ENCODE data around the gene TOLLIP.

TOLLIP gene

GRCh38 chr11:1228101-1228821, 81.2 kb downstream of the TOLLIP start:
- no peak for DNase-seq

GRCh38 chr11:1227551-1228100, 81.8 kb downstream of the TOLLIP start:
- DNase-seq, result no peak

DNA sequence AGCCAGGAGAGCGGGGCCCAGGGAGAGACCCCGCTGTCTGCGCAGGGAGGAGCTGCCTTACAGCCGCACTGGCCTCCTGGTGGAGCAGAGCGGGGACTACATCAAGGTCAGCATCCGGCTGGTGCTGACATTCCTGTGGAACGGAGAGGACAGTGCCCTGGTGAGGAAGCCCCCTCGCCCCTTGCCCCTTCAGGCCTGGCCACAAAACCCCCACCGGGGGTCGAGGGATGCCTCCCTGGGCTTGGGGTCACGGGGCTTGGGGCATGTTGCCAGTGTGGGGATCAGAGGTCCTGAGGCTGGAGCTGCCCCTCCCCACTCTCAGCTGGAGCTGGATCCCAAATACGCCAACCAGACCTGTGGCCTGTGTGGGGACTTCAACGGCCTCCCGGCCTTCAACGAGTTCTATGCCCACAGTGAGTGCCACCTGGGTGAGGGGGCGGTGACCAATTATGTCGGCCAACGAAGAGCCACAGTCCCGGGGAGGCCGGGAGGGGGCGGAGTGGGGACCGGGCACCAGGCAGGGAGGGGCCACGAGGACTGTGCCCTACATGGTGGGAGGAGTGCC, 82.4 kb downstream of the TOLLIP start:
- DNase-seq, result no peak

DNA sequence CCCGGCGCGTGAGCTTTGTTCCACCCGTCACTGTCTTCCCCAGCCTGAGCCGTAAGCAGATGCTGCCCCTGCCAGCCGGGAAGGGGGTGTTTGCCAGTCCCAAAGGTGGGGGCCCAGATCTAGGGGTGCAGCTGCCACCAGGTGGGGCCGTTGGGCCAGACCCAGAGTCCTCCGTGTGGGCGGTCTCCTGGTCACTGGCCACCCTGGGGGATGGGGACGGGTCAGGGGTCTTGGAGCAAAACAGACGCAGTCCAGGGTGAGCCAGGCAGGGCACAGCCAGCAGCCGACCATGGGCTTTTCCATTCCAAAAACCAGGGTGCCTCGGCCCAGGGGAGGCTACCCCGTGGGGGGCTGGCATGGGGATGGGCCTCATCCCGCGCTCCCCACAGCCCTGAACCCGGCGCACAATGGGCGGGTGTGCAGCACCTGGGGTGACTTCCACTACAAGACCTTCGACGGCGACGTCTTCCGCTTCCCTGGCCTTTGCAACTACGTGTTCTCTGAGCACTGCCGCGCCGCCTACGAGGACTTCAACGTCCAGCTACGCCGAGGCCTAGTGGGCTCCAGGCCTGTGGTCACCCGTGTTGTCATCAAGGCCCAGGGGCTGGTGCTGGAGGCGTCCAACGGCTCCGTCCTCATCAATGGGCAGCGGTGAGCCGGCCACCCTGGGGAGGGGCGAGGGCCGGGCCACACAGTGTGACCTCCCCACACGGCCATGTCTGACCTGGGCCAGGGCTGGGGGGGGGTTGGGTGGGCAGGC, 83.0 kb downstream of the TOLLIP start:
- DNase-seq, result no peak

DNA sequence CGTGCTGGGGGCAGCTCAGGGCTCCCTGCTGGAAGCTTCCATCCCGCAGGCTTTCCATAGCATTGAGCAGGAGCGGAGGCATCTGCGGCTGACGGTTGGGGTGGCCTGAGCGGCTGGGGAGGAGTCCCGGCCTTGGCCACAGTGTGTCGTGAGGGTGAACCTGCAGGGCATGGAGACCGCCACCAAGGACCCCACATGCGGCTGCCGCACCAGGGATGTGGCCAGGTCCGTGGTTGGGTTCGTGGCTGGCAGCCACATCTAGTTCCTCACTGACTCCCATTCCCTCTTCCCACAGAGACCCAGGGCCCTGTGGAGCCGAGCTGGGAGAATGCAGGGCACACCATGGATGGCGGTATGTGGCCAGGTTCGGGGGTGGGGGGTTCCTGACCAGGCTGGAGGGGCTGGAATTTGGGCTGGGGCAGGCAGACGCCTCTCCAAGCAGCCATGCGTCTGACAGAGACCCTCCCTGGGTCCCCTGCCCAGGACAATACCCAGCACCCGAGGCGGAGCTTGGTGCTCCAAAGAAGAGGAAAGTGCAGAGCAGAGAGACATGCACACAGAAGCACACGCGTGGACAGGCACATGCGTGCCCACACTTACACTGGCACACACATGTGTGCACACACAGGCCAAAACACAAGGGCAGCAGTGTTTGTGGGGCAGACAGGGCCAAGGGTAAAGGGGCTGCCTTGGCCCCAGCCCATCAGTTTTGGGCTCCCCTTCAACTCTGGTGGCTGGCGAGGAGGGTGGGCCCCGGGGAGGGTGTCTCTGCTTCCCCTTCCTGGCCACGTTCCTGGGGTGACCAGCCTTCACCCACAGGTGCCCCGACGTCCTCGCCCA, 83.8 kb downstream of the TOLLIP start:
- DNase-seq, result no peak

DNA sequence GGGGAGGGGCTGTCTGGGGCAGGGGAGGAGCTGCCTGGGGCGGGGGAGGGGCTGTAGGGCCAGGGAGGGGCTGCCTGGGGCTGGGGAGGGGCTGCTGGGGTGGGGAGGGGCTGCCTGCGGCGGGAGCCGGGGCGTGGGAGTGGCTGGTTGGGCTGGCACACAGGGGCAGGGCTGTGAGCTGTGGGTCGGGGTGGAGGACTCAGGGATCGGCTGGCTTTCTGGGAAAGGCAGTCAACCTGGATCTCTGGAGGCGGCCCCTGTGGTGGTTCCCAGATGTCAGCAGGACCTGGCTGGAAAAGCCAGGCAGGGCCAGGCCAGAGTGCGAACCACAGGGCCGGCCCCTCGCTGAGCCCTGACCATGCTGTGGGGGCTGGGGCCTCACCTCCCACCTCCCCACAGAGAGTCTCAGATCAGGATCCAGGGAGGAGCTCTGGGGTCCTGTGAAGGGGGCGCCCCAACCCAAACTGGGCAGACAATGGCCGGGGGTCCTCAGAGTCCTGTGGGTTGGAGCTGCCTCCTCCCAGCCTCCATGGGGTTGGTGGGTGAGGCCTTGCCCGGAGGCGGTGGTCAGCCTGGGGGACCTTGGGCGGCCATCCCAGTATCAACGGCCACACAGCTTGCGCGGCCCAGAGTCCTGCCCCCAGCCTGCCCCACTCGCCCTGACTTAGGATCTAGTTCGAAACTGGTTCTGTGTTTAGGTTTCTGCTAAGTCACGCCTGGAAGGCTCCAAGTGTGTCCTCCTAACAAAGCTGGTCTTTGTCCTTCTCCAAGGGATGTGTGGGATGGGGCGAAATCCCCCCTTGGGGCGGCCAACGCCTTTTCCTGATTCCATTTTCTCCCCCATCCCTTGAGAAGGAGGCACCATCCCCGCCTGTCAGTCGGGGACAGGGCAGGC, 84.7 kb downstream of the TOLLIP start:
- no peak for DNase-seq

Measured in activated CD4-positive, alpha-beta T cell treated with anti-CD3 and anti-CD28 coated beads, Interleukin-2, Interleukin-6, amounts not matched to agents 100 ng/mL and 50 ng/mL, durations not matched to agents 16 hours and 8 hours (primary cell).